Measurements from ENCODE around the gene ATL2. TPM values are rescaled to one million over a fixed set of nuclear protein-coding genes. Genes with fewer than 3 reads are reported as not detected.

The ATL2 gene
- total RNA-seq, 2 experiments from 2014 or later, result 52.8 to 54.5 TPM

DNA sequence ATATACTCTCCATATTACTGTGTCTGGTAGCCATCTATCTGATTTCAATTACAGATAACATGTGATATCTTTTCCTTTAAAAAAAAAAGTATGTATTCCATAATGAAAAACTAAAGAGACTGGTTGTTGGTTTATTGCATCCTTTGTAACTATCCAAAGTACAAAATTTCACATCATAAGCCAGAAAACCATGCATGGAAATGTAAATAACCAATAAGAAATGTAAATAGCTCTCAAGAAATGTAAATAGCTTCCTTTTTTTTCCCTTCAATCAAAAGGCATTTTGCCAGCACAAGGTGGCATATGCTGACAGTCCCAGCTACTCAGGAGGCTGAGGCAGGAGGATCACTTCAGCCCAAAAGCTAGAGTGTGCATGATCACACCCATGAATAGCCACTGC lies 59.3 kb downstream of the ATL2 start:
- TF ChIP-seq, protein P1, sequence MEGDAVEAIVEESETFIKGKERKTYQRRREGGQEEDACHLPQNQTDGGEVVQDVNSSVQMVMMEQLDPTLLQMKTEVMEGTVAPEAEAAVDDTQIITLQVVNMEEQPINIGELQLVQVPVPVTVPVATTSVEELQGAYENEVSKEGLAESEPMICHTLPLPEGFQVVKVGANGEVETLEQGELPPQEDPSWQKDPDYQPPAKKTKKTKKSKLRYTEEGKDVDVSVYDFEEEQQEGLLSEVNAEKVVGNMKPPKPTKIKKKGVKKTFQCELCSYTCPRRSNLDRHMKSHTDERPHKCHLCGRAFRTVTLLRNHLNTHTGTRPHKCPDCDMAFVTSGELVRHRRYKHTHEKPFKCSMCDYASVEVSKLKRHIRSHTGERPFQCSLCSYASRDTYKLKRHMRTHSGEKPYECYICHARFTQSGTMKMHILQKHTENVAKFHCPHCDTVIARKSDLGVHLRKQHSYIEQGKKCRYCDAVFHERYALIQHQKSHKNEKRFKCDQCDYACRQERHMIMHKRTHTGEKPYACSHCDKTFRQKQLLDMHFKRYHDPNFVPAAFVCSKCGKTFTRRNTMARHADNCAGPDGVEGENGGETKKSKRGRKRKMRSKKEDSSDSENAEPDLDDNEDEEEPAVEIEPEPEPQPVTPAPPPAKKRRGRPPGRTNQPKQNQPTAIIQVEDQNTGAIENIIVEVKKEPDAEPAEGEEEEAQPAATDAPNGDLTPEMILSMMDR (IDR thresholded peaks at IDR 0.05), result no peak
- Mint-ChIP-seq H3K27ac (no peak overlapping the region), H3K4me3 (no peak overlapping the region), H3K27me3 (no peaks in the 10 kb centered on the region), H3K36me3 (ENCODE audit: low read depth) (peaks cover 27% of the 10 kb centered on the region), H3K4me1 (ENCODE audit: low read depth) (peaks cover 10% of the 10 kb centered on the region), H3K9me3 (no peaks in the 10 kb centered on the region)
- POLR2A ChIA-PET, result interaction anchor here (2.0 kb wide), 1 partner anchor 190 kb away, joined by 4 read pairs; no protein-coding TSS in a partner anchor
- ATAC-seq (no peak), DNase-seq (no peak)
- CTCF ChIA-PET, result interaction anchor here (1.1 to 4.3 kb wide), 6 partner anchors 35 to 218 kb away, joined by 3 to 119 read pairs (median 5); partner anchors contain the start of gene ATL2
- intact Hi-C loops (cut with micrococcal nuclease), result loop anchor here (5.0 to 10.0 kb wide), 2 partner anchors 60 to 427 kb away; partner anchors contain the start of gene ATL2

DNA sequence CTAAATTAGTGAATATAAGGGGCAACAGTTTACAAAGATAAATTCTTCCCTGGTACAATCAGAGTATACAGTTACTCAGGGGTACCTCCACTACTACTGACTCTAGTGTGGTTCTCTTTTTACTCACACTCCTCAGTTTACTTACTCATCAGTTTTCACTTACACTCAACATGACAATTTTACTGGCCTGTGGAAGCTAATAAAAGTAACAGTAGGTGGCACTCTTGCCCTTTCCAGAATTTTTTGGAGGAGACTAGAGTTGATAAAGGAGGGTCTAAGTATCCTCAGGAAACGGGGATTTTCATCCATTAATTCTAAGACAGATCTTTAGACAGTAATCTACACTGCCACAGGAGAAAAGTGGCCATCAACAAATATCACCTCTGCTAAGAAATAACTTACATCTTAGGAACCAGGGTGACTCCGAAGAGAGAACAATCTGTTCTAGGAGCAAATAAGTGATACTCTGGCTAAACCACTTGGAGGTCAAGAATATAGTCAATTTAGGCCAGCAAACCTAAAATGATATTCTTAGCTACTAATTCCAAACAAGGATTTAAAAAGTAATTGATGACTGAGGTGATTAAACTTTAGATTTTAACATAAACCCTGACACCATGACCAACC lies 61.3 kb downstream of the ATL2 start:
- Mint-ChIP-seq H3K9me3 (no peaks in the 10 kb centered on the region), H3K36me3 (ENCODE audit: low read depth) (peaks cover 36% of the 10 kb centered on the region), H3K4me1 (ENCODE audit: low read depth) (peaks cover 7% of the 10 kb centered on the region), H3K4me3 (no peak overlapping the region), H3K27ac (no peak overlapping the region), H3K27me3 (no peaks in the 10 kb centered on the region)
- ATAC-seq (peak; percentile 95), DNase-seq (peak; percentile 7)
- POLR2A ChIA-PET, result interaction anchor here (1.0 to 1.7 kb wide), 4 partner anchors 9 to 192 kb away, joined by 3 to 6 read pairs (median 3); no protein-coding TSS in a partner anchor
- CTCF ChIA-PET, result interaction anchor here (0.6 to 4.3 kb wide), 29 partner anchors 9 to 238 kb away, joined by 3 to 119 read pairs (median 5); no protein-coding TSS in a partner anchor
- TF ChIP-seq, protein P1 (IDR thresholded peaks at IDR 0.05), result peak; percentile 77
- intact Hi-C loops (cut with micrococcal nuclease), result loop anchor here (1.0 to 10.0 kb wide), 3 partner anchors 61 to 429 kb away; partner anchors contain the start of gene ATL2

DNA sequence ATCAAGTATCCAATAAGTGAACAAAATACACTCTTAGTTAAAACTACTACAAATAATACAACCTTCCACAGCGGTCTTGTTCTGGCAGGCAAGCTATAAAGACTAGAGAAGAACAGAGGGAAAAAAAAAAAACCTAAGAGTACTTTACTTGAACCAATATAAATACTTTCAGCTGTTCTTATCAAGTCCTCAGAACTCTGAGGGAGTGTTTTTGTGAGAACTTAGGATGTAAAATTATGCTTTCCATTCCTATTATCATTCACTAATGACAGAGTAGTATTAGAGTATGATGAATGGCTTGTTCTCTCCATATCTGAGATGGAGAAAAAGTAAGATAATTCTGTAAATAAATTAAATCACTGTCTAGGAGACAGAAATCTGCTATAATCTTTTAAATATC lies 68.3 kb downstream of the ATL2 start:
- POLR2A ChIA-PET, result no interaction called here

DNA sequence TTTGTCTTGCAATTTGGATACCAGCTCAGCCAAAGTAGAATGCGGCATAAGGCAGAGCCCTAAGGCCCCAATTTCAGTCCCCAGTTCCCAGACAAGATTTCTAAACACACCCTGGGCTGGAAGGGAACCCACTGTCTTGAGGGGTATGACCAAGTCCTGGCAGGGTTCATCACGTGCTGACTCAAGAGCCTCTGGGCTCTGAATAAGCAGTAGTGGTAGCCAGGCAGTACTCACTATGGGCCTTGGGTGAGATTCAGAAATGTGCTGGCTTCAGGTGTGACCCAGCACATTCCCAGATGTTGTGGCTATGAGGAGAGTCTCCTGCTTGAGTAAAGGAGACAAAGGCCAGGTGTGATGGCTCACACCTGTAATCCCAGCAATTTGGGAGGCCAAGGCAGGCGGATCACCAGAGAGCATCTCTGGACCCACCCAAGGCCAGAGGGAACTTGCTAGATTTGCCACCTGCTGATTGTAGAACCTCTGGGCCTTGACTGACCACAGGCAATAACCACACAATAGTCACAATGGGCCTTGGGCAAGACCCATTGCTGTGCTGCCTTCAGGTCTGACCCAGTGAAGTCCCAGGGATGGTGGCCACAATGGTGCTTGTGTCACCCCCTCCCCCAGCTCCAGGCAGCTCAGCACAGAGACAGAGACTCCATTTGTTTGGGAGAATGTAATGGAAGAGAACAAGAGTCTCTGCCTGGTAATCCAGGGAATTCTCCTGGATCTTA lies 74.9 kb downstream of the ATL2 start:
- Mint-ChIP-seq H3K4me3 (no peak overlapping the region), H3K4me1 (ENCODE audit: low read depth) (peaks cover 38% of the 10 kb centered on the region), H3K9me3 (no peaks in the 10 kb centered on the region), H3K27ac (peak overlapping the region; percentile 62), H3K36me3 (ENCODE audit: low read depth) (peaks cover 63% of the 10 kb centered on the region), H3K27me3 (no peaks in the 10 kb centered on the region)
- intact Hi-C loops (cut with micrococcal nuclease), result no loop called here
- peak; percentile 42 for ATAC-seq
- ChIA-PET POLR2A (no interaction called here), CTCF (interaction anchor here (1.4 kb wide), 1 partner anchor 14 kb away, joined by 5 read pairs; no protein-coding TSS in a partner anchor)
- DNase-seq, result no peak
- TF ChIP-seq, protein P1 (IDR thresholded peaks at IDR 0.05), result no peak

More for the DNA sequence above, 68.3 kb downstream of the ATL2 start:
- TF ChIP-seq, protein P1 (IDR thresholded peaks at IDR 0.05), result no peak
- no peak for ATAC-seq
- peaks cover 17% of the 10 kb centered on the region for H3K4me1 Mint-ChIP-seq (ENCODE audit: low read depth)
- H3K27ac Mint-ChIP-seq, result no peak overlapping the region
- no peaks in the 10 kb centered on the region for H3K27me3 Mint-ChIP-seq
- CTCF ChIA-PET, result interaction anchor here (1.0 to 3.8 kb wide), 2 partner anchors 14 to 200 kb away, joined by 3 to 23 read pairs; no protein-coding TSS in a partner anchor
- no peaks in the 10 kb centered on the region for H3K9me3 Mint-ChIP-seq
- no peak for DNase-seq
- H3K4me3 Mint-ChIP-seq, result no peak overlapping the region
- H3K36me3 Mint-ChIP-seq (ENCODE audit: low read depth), result peaks cover 68% of the 10 kb centered on the region
- intact Hi-C loops (cut with micrococcal nuclease), result no loop called here
